Measurements from ENCODE around the gene RAB21.
A peak's percentile ranks its signal among the peaks of the same experiment; 100 is the strongest.
"Not testable (repeated sequence)": the region's sequence is repeated elsewhere in the genome, so short reads cannot be mapped to it uniquely, and the experiment has no call there.

Gene RAB21

GRCh38 chr12:71799106-71799505 lies 44.4 kb downstream of the RAB21 start:
- Mint-ChIP-seq H3K27ac (no peak overlapping the region), H3K9me3 (no peaks in the 10 kb centered on the region), H3K27me3 (no peaks in the 10 kb centered on the region), H3K36me3 (ENCODE audit: low read depth) (no peaks in the 10 kb centered on the region), H3K4me3 (no peak overlapping the region), H3K4me1 (no peaks in the 10 kb centered on the region)
- no peak for DNase-seq
- no peak for ATAC-seq

GRCh38 chr12:71800177-71800576 lies 45.5 kb downstream of the RAB21 start:
- Mint-ChIP-seq H3K4me1 (no peaks in the 10 kb centered on the region), H3K36me3 (ENCODE audit: low read depth) (no peaks in the 10 kb centered on the region), H3K4me3 (no peak overlapping the region), H3K27ac (no peak overlapping the region), H3K9me3 (no peaks in the 10 kb centered on the region), H3K27me3 (no peaks in the 10 kb centered on the region)
- ATAC-seq (no peak), DNase-seq (no peak)

DNA sequence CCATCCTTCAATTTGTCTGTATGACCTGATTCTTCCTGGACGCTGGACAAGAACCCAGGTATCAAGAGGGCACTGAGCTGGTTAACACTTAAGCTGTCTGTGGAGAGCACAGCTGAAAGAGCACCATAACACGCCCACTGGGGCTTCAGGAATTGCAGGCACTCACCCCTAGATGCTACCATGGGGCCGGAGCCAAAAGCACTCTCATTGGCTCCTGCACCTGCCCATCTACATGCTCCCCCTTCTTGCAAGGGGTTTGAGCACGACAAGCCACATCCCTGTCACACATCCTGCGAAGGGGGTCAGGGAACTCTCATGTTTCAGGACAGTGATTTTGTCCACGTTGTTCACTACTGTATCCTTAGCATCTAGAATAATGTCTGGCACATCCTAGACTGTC lies 49.8 kb downstream of the RAB21 start:
- no peaks in the 10 kb centered on the region for H3K36me3 Mint-ChIP-seq (ENCODE audit: low read depth)
- H3K27ac Mint-ChIP-seq = no peak overlapping the region
- no peak overlapping the region for H3K4me3 Mint-ChIP-seq
- ATAC-seq (no peak), DNase-seq (no peak)
- H3K9me3 Mint-ChIP-seq = no peaks in the 10 kb centered on the region
- H3K27me3 Mint-ChIP-seq = peaks cover 1% of the 10 kb centered on the region
- no peaks in the 10 kb centered on the region for H3K4me1 Mint-ChIP-seq

- DNase-seq (no peak), ATAC-seq (no peak)
- no peaks in the 10 kb centered on the region for H3K9me3 Mint-ChIP-seq
- H3K4me1 Mint-ChIP-seq = no peaks in the 10 kb centered on the region
- H3K27me3 Mint-ChIP-seq = peaks cover 6% of the 10 kb centered on the region
- H3K4me3 Mint-ChIP-seq = no peak overlapping the region
- no peaks in the 10 kb centered on the region for H3K36me3 Mint-ChIP-seq (ENCODE audit: low read depth)
- H3K27ac Mint-ChIP-seq = no peak overlapping the region
Measured at GRCh38 chr12:71810921-71811320, 56.3 kb downstream of the RAB21 start.

DNA sequence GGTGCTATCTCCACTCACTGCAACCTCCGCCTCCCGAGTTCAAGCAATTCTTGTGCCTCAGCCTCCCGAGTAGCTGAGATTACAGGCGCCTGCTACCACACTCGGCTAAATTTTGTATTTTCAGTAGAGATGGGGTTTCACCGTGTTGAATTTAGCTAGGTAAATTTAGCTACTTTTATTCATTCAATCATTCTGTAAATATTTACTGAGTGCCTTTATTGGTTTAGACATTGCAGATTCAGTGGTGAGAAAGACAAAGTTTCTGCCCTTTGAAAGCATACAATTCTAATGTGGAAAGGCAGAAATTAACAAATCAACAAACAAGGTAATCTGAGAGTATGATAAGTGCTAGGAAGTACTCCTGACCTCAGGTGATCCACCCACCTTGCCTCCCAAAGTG lies 60.6 kb downstream of the RAB21 start:
- ATAC-seq; H3K27me3 Mint-ChIP-seq; H3K27ac Mint-ChIP-seq; DNase-seq; H3K4me1 Mint-ChIP-seq; H3K36me3 Mint-ChIP-seq (ENCODE audit: low read depth); H3K9me3 Mint-ChIP-seq; H3K4me3 Mint-ChIP-seq: not testable (repeated sequence)

DNA sequence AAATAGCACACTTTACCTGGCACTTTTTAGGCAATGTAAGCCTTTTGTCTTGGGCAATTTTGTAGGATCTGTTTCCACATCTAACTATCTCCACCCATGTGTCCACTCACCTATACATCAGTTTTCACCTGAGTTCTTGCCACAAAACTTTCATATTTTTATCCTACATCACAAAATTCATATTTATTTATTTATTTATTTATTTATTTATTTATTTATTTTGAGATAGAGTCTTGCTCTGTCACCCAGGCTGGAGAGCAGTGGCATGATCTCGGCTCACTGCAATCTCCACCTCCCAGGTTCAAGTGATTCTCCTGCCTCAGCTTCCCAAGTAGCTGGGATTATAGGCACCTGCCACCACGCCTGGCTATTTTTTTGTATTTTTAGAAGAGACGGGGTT lies 67.4 kb downstream of the RAB21 start:
- H3K9me3 Mint-ChIP-seq, ATAC-seq, H3K27me3 Mint-ChIP-seq: not testable (repeated sequence)

GRCh38 chr12:71828813-71829212 lies 74.2 kb downstream of the RAB21 start:
- no peak overlapping the region for H3K27ac Mint-ChIP-seq
- no peaks in the 10 kb centered on the region for H3K9me3 Mint-ChIP-seq
- no peak overlapping the region for H3K4me3 Mint-ChIP-seq
- H3K27me3 Mint-ChIP-seq = peaks cover 16% of the 10 kb centered on the region
- H3K4me1 Mint-ChIP-seq = no peaks in the 10 kb centered on the region
- ATAC-seq = no peak
- H3K36me3 Mint-ChIP-seq (ENCODE audit: low read depth) = no peaks in the 10 kb centered on the region
- DNase-seq = no peak

More for the DNA sequence above, 67.4 kb downstream of the RAB21 start:
- H3K4me1 Mint-ChIP-seq; H3K36me3 Mint-ChIP-seq (ENCODE audit: low read depth); H3K27ac Mint-ChIP-seq; H3K4me3 Mint-ChIP-seq; DNase-seq: not testable (repeated sequence)

GRCh38 chr12:71837356-71837755 lies 82.7 kb downstream of the RAB21 start:
- H3K27me3 Mint-ChIP-seq = peaks cover 11% of the 10 kb centered on the region
- DNase-seq = no peak
- ATAC-seq = no peak
- H3K4me3 Mint-ChIP-seq = no peak overlapping the region
- H3K27ac Mint-ChIP-seq = no peak overlapping the region
- peaks cover 10% of the 10 kb centered on the region for H3K36me3 Mint-ChIP-seq (ENCODE audit: low read depth)
- peaks cover 3% of the 10 kb centered on the region for H3K9me3 Mint-ChIP-seq
- H3K4me1 Mint-ChIP-seq = peaks cover 39% of the 10 kb centered on the region

- no peak for DNase-seq
- ATAC-seq = no peak
- Mint-ChIP-seq H3K9me3 (peaks cover 3% of the 10 kb centered on the region), H3K4me3 (peak overlapping the region; percentile 61), H3K27ac (peak overlapping the region; percentile 96), H3K27me3 (peaks cover 9% of the 10 kb centered on the region), H3K36me3 (ENCODE audit: low read depth) (peaks cover 11% of the 10 kb centered on the region), H3K4me1 (peaks cover 41% of the 10 kb centered on the region)
Measured at GRCh38 chr12:71838231-71838630, 83.6 kb downstream of the RAB21 start.

DNA sequence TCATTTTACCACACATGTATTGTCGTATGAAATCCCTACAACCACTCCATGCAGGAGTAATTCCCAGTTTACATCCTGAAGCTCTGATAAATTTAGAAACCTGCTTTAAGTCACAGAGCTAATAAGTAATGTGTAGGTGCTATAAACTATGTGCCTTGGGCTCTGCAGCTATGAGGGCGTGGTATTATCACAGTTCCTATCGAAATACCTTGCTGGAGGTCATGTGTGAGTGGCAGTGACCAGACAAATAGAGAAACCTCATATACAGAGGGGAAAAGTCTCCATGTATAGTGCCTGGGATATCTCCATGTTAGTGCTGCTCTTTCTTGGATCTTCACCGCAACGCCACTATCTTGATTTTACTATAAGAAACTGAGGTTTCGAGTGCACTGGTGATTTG lies 84.0 kb downstream of the RAB21 start:
- ATAC-seq = no peak
- Mint-ChIP-seq H3K27me3 (peaks cover 7% of the 10 kb centered on the region), H3K4me3 (peak overlapping the region; percentile 95), H3K27ac (peak overlapping the region; percentile 96), H3K4me1 (peaks cover 41% of the 10 kb centered on the region), H3K9me3 (peaks cover 3% of the 10 kb centered on the region), H3K36me3 (ENCODE audit: low read depth) (peaks cover 11% of the 10 kb centered on the region)
- no peak for DNase-seq

DNA sequence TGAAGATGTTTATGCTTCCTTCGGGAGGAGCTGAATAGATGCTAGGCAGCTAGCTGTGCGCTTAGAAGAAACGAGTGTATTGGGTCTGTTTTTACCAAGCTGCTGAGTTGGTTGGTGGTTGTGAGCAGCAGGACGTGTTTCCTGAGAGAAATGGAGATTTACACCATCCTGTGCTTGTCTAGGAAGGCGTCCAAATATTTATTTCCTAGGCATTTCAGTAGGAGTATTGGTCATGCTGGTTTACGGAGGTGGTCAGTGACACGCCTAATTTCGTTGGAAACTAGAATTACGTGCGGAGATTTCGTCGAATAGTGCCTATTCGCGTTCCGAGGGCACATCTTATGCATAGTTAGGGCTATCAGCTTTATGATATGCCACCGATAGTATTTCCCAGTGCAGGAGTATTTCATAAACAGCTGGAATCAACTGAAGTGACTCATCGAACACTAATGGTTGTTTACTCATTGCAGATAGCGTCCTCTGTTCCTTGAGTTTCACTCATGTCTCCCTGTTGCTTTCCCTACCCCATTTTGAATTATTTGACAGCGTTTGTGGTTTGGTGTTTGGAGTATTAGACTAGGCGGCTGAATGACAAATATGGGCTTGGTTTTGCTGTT lies 85.7 kb downstream of the RAB21 start:
- H3K4me1 Mint-ChIP-seq = peaks cover 41% of the 10 kb centered on the region
- H3K27ac Mint-ChIP-seq = peak overlapping the region; percentile 96
- peaks cover 3% of the 10 kb centered on the region for H3K9me3 Mint-ChIP-seq
- no peak for DNase-seq
- peak; percentile 9 for ATAC-seq
- H3K27me3 Mint-ChIP-seq = no peaks in the 10 kb centered on the region
- peak overlapping the region; percentile 95 for H3K4me3 Mint-ChIP-seq
- H3K36me3 Mint-ChIP-seq (ENCODE audit: low read depth) = peaks cover 11% of the 10 kb centered on the region

- Mint-ChIP-seq H3K36me3 (ENCODE audit: low read depth) (peaks cover 28% of the 10 kb centered on the region), H3K9me3 (no peaks in the 10 kb centered on the region), H3K27me3 (no peaks in the 10 kb centered on the region), H3K4me3 (no peak overlapping the region), H3K4me1 (peaks cover 23% of the 10 kb centered on the region), H3K27ac (no peak overlapping the region)
- ATAC-seq (no peak), DNase-seq (no peak)
Measured at GRCh38 chr12:71846322-71846940, 91.8 kb downstream of the RAB21 start.

DNA sequence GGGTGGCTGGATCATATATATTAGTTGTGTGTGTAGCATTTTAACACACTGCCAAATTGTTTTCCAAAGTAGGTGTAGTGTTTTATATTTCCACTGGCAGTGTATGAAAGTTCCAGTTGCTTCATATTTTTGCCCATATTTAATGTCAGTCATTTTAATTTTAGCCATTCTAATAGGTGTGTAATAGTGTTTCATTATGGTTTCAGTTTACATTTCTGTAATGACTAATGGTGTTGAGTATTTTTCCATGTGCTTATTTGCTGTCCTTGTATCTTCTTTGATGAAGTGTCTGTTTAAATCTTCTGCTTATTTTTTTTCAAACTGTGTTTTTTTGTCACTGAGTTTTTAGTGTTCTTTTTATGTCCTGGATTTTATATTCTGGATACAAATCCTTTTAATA lies 93.5 kb downstream of the RAB21 start:
- no peaks in the 10 kb centered on the region for H3K27me3 Mint-ChIP-seq
- peaks cover 7% of the 10 kb centered on the region for H3K9me3 Mint-ChIP-seq
- no peak overlapping the region for H3K4me3 Mint-ChIP-seq
- H3K36me3 Mint-ChIP-seq (ENCODE audit: low read depth) = peaks cover 37% of the 10 kb centered on the region
- peaks cover 17% of the 10 kb centered on the region for H3K4me1 Mint-ChIP-seq
- ATAC-seq (peak; percentile 44), DNase-seq (no peak)
- H3K27ac Mint-ChIP-seq = peak overlapping the region; percentile 72

DNA sequence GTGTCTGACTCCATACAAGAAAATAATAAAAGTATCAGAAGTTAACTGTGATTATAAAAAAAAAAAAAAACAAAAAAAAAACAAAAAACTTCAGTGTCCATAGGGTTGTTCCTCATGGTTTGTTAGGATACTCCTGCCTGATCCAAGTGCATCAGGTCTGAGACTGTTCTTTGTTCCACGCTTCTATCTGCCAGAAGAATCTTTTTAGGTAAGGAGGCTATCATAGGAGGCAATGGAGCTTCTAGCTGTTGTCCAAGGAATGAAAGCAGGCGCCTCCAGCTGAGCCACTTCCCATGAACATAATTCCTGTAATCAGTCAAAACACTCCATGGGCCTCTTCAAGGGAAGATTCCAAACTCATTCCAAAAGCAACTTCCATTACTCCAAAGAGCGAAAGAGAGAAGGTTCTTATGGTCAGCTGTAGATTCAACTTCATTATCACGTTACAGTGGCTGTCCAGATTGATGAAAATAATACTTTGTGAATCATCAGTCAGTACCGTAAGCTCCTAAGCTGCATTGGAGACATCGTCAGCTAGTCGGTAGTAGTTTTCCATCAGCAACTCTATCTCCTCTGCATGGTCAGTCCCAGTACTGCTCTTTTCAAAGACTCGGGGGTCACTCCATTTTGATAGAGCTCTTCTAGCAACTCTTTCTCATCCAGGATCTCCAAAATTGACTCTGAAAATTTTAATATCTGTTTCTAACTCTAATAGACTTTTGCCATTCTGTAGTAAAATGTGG lies 94.6 kb downstream of the RAB21 start:
- H3K27ac Mint-ChIP-seq = no peak overlapping the region
- peaks cover 46% of the 10 kb centered on the region for H3K36me3 Mint-ChIP-seq (ENCODE audit: low read depth)
- DNase-seq (no peak), ATAC-seq (no peak)
- H3K4me3 Mint-ChIP-seq = no peak overlapping the region
- no peaks in the 10 kb centered on the region for H3K27me3 Mint-ChIP-seq
- peaks cover 20% of the 10 kb centered on the region for H3K4me1 Mint-ChIP-seq
- peaks cover 16% of the 10 kb centered on the region for H3K9me3 Mint-ChIP-seq
